Stimulated activated CD4-positive, alpha-beta T cell treated with anti-CD3 and anti-CD28 coated beads, Interleukin-12 subunit alpha, Interleukin-12 subunit beta, amount 100 ng/mL, for 4 hours (primary cell): ENCODE measurements around the gene POLR2F.
"Not testable (repeated sequence)": the region's sequence is repeated elsewhere in the genome, so short reads cannot be mapped to it uniquely, and the experiment has no call there.

Source experiments
- DNase-seq: peaks from one replicate; pipeline ENCODE4 v3.0.0-alpha.2; 2020

POLR2F gene

DNA sequence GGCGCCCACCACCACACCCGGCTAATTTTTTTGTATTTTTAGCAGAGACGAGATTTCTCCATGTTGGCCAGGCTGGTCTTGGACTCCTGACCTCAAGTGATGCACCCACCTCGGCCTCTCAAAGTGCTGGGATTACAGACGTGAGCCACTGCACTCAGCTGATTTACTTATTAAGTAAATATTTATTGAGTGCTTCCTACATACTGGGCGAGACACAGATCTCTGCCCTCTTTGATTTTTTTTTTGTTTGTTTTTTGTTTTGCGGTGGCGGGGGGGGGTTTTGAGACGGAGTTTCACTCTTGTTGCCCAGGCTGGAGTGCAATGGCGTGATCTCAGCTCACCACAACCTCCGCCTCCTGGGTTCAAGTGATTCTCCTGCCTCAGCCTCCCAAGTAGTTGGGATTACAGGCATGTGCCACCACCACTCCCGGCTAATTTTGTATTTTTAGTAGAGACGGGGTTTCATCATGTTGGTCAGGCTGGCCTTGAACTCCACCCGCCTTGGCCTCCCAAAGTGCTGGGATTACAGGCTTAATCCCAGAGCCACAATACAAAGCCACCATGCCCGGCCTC, 2.4 kb downstream of the POLR2F start:
- DNase-seq = not testable (repeated sequence)

DNA sequence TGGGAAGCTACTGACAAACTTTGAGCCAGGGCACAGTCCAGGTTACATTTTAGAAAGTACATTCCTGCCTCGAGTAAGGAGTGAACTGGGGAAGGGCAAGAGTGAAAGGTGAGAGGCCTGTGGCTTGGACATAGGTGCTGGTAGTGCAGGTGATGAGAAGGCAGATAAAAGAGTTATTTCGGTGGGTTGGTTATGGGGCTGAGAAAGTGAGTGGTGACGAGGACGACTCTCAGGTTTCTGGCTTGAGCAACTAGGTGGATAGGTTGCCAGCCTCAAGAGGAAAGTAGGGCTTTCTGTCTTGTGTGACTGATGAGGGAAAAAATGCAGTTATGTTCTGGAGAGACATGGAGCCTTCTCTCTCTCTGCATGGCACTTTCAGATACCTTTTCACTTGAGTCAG, 3.7 kb downstream of the POLR2F start:
- no peak for DNase-seq

DNA sequence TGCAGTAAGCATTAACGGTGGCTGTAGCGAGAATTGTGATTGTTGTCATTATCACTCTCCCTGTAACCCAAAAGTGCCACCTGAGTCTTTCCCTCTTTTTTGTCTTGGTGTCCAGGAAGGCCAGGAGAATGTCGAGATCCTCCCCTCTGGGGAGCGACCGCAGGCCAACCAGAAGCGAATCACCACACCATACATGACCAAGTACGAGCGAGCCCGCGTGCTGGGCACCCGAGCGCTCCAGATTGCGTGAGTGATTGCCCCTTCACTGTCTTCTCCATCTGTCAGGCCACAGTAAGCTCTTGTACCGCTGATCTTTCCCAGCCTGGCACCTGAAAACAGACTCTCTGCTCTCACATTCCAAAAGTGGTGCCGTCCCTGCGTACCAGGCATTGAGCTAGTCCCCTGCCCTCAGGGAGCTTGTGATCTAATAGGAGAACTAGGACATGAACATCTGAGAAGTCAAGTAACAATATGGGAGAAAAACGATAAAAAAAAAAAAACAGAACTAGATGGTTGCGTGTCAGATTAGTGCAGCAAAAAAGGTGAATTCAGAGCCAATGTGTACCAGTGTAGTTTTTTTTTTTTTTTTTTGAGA, 5.8 kb downstream of the POLR2F start:
- no peak for DNase-seq

GRCh38 chr22:37961062-37961461, 7.6 kb downstream of the POLR2F start:
- DNase-seq = no peak

GRCh38 chr22:37965940-37966664, 12.6 kb downstream of the POLR2F start:
- DNase-seq = no peak

DNA sequence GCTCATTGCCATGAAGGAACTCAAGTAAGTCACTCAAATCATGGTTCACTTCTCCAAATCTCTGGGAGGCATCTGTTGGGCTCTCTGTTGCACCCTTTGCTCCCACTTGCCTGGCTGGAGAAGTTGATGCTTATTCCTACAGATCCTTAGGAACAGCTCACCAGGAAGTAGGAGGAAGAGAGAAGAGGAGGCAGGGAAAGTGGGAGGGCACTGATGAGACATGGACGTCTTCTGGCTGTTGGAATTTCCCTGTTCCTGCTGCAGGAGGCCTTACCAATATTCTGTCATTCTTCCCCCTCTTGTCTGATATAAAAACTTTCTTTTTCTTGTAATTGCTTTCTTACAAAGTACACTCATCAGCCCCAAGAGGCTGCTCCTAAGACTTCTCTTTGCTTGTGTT, 13.6 kb downstream of the POLR2F start:
- DNase-seq = no peak

GRCh38 chr22:37967637-37968451, 14.3 kb downstream of the POLR2F start:
- no peak for DNase-seq

DNA sequence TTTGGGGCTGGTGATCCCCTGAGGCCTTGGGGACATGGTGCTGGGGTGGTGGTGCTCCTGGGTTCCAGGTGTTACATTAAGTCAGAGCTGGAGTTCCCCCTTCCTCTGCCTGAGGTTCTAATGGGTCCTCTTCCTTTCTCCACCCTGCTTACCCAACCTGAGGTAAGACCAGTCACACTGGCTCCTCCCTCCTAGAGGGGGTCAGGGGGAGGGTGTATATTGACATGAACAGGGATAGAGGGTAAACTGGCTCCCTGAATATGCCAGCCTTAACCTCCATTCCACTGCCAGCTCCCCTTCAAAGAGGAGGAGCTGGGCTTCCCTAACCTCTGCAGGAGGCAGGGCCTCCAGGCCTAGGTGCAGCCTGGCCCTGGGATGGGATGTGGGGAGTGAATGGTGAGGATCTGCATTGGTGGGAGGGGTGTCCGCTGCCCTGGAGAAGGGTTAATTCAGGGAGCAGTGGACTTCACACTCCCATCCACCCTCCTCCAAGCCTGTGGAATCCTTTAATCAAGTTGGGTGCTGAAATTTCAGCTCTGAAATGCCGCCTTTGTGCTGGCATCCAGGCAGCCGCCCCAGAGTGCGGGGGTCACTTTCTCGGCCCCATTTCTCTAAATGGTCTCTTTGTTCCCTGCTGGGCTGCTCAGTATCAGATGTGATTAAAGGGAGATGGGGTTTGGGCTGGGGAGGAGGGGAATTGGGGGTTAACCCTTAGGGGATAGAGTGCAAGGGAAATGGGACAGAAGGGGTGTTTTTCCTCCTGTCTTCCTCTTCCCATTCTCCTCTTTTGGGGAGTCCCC, 15.2 kb downstream of the POLR2F start:
- DNase-seq = no peak

DNA sequence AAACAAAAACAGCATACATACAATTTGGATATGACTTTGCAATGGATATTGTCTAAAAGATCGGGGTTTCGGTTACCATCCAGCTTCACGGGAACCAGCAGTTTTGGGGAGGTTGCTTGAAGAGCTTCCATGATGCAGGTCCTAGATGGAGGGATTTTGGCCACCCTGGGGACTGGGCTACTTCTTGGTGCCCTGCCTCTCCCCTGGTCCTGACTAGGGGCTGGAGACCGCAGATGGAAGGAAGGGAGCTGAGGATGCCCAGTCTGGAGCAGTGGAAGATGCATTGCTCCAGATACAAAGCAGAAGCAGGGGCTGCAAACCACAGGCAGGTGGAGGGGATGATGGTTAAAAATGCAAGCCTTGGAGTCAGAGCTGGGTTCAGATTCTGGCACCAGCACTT, 17.4 kb downstream of the POLR2F start:
- no peak for DNase-seq

GRCh38 chr22:37971475-37972434, 18.3 kb downstream of the POLR2F start:
- no peak for DNase-seq

DNA sequence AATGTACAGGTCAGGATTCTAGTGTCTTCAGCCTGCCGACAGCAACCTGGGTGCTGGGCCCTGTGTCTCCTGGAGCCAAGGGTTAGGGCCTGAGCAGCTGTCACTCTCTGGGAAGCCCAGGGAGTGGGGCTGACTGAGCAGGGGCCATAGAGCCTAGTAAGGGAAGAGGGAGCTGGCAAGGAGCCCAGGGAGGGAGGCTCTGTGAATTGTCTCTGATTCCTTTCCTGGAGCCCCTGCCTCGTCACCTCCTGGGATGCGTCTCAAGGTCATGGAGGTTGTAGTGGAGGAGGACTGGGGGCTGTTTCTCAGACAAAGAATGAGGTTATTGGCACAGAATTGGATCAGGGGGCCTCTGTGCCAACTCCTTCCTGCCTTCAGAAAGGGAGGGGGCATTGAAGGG, 19.0 kb downstream of the POLR2F start:
- no peak for DNase-seq

DNA sequence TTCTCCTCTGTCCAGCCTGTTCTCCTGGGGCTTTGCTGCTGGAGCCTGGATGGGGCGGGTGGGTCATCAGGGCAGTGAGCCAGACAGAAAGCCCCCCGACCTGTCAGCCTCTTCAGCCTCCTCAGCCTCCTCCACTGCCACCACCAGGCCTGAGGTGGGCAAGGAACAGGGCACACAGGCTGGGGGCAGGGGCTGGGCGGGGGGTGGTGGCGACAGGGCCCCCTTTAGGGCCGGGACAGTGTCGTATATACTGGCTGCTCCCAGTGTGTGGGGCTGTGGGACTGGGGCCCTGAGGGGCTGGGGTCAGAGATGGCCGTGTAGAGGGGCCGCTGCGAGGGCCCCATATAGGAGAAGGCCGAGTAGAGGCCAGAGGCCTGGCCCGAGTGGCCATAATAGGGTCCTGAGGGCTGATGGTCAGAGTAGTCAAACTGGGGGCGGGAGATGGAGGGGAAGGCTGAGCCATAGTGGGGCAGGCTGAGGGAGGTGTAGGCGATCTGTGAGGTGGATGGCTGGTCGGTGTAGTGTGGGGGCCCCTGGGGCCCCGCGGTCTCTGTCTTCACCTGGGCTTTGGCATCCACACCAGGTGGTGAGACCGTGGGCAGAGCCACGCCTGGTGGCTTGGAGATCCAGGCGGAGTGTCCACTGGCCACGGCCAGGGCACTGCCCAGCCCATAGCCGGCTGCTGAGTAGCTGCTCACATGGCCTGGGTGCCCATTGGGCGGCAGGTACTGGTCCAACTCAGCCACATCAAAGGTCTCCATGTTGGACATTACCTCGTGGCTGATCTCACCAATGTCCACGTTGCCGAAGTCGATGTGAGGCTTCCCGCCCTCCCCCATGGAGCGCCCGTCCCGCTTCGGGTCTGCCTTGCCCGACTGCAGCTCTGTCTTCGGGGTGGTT, 20.0 kb downstream of the POLR2F start:
- no peak for DNase-seq

DNA sequence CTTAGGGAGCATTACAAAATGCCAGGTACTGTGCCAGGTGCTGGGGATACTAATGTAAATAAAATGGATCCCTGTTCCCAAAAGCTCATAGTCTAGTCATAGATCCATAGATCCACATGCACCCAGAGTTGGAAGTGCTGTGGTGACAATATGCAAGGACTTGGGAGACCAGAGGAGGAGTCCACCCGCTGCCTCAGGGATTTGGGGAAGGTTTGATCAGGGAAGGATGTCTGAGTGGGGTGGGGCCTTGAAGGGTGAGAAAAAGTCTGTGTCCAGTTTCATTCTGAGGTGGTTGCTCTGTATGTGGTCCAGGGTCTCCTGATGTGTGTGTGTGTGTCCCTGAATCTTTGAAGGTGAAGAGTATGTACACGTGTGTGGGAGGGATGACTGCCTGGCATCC, 21.7 kb downstream of the POLR2F start:
- no peak for DNase-seq

GRCh38 chr22:37976022-37976421, 22.5 kb downstream of the POLR2F start:
- DNase-seq = not testable (repeated sequence)

DNA sequence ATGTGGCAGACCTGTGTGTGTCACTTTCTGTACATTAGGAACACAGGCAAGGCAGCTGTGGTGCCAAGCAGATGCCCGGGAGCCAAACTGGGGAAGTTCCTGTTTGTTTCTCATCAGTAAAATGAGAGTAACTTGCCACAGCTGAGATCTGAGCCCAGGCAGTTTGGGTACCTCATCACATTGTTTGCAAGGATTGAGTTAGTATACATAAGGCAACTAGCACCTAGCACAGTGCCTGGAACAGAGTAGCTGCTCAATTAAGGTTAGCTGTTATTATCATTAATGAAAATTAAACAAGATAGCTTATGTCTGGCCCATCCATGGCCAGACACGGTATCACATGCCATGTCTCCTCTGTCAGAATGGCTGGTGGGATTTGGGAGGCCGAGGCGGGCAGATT, 23.0 kb downstream of the POLR2F start:
- no peak for DNase-seq

- no peak for DNase-seq
Measured at GRCh38 chr22:37979782-37980181, 26.3 kb downstream of the POLR2F start.

DNA sequence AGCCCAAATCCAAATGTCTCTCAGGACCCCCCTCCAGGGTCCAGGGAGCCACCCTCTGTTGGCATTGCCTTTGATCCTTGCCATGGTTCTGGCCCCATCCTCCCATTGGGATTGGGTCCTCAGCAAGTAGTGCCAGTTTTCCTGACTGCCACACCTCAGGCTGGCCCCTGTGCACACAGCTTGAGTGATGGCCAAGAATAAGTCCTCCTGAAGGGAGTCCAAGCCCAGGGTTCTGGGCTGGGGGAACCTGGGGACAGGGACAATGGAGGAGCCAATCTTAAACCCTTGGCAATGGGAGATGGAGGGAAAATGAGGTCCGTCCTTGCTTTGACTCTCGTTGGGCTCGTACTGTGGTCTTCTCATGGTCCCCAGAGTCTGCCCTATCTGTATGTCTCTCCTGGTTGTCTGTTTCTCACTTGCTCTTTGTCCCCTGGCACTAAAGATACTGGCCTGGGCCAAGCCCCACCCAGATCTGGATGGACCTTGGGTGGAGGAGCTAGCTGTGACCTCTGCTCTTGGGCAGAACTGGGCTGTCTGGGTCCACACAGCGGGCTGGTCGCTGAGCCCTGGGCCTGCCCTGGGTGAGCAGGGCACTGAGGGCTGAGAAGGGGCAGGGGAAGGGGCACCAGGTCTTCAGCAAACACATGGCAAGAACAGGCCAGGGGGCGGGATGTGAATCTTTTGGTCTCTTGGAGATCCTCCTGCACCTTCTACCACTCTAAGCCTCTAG, 27.9 kb downstream of the POLR2F start:
- DNase-seq = no peak

DNA sequence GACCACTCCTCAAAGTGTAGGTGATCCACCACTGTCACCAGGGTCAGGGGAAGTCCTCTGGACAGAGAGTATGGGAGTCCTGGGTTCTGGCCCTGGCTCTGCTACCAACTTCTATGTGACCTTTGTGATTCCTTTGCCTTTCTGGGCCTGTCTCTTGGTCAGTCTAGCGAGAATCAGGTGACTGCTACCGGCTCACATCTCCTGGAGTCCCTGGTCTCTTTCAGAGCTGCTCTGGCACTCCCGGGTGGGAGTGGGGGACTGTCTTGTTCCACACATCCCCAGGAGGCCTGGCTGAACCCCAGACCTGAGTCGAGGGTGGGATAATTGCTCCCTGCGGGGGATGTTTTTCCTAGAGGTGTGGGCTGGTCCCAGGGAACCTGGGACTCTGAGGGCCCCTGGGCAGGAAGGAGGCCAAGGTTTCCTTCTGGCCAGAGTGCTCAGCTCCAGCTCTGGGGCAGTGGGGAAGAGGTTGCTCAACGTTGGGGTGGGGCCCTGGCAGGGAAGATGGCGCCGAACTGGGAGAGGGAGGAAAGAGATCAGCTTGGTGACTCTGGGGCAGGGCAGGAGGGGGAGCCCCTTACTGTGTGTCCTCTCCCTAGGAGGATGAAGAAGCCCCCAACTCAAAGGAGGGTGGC, 28.8 kb downstream of the POLR2F start:
- no peak for DNase-seq
